Measurements from ENCODE around the gene GSK3A.

Gene GSK3A

DNA sequence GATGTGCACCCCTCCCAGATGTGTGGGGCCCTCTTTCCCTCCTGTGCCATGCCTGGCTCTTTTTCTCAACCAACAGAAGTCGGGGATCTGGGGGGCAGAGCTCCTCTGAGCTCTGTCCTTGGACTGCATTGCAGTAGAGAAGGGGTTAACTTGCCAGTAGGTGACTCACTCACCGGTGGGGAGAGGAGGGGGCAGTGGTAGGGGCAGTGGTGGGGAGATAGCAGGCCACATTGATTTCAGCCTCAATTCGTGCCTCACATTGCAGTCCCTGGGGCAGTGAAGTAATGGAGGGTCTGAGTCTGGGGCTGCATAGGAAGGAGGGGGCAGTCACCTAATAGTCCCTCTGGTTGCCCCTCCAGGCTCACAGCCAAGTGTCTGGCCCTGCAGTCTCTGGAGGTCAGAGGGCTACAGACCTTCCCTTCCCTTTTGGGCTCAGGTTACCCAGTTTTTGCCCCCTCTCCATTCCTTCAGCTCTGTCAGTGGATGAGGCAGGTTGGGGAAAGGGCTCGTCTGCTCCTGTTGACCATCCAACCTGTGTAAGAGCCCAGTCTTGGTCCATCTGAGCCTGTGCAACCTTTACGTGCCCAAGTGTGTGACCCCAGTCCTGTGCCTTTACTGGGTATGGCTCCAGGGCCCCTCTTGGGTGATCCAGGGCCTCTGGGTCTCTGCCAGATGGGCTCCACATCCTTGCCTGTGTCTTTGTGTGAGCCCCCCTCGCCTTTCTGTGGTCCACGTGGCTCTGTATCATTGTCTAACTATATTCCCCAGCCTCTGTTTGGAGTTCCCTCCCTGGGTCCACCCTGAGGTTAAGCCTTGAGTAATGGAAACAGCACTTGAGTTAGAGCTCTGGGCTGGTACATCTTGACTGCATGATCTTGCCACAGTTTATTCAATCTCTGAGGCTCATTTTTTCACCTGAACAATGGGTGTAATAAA, 39.7 kb upstream of the GSK3A start (continued):
- TF ChIP-seq, protein P1, sequence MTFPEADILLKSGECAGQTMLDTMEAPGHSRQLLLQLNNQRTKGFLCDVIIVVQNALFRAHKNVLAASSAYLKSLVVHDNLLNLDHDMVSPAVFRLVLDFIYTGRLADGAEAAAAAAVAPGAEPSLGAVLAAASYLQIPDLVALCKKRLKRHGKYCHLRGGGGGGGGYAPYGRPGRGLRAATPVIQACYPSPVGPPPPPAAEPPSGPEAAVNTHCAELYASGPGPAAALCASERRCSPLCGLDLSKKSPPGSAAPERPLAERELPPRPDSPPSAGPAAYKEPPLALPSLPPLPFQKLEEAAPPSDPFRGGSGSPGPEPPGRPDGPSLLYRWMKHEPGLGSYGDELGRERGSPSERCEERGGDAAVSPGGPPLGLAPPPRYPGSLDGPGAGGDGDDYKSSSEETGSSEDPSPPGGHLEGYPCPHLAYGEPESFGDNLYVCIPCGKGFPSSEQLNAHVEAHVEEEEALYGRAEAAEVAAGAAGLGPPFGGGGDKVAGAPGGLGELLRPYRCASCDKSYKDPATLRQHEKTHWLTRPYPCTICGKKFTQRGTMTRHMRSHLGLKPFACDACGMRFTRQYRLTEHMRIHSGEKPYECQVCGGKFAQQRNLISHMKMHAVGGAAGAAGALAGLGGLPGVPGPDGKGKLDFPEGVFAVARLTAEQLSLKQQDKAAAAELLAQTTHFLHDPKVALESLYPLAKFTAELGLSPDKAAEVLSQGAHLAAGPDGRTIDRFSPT (tag by site-specific recombination; IDR thresholded peaks at IDR 0.05): peak; percentile 65
- TF ChIP-seq, protein P2, sequence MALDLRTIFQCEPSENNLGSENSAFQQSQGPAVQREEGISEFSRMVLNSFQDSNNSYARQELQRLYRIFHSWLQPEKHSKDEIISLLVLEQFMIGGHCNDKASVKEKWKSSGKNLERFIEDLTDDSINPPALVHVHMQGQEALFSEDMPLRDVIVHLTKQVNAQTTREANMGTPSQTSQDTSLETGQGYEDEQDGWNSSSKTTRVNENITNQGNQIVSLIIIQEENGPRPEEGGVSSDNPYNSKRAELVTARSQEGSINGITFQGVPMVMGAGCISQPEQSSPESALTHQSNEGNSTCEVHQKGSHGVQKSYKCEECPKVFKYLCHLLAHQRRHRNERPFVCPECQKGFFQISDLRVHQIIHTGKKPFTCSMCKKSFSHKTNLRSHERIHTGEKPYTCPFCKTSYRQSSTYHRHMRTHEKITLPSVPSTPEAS (tag by site-specific recombination; IDR thresholded peaks at IDR 0.05): no peak
- no peak for TF ChIP-seq ZNF416 (tag by site-specific recombination; IDR thresholded peaks at IDR 0.05)
- no peak for TF ChIP-seq ZNF19 (tag by site-specific recombination; IDR thresholded peaks at IDR 0.05; ENCODE audit: low read depth)
- TF ChIP-seq HOXC10 (CRISPR knock-in tag; IDR thresholded peaks at IDR 0.05): no peak
- no peak for TF ChIP-seq ZNF311 (tag by site-specific recombination; IDR thresholded peaks at IDR 0.05; ENCODE audit: borderline replicate concordance)
- TF ChIP-seq SP2 (tag by site-specific recombination; IDR thresholded peaks at IDR 0.05): no peak
- peak; percentile 61 for TF ChIP-seq ZFHX2 (tag by site-specific recombination; conservative IDR thresholded peaks at IDR 0.05)
- no peak for TF ChIP-seq ZNF585B (tag by site-specific recombination; IDR thresholded peaks at IDR 0.05)
- TF ChIP-seq HOXA7 (CRISPR knock-in tag; IDR thresholded peaks at IDR 0.05; ENCODE audit: borderline replicate concordance): no peak
- TF ChIP-seq, protein P3, sequence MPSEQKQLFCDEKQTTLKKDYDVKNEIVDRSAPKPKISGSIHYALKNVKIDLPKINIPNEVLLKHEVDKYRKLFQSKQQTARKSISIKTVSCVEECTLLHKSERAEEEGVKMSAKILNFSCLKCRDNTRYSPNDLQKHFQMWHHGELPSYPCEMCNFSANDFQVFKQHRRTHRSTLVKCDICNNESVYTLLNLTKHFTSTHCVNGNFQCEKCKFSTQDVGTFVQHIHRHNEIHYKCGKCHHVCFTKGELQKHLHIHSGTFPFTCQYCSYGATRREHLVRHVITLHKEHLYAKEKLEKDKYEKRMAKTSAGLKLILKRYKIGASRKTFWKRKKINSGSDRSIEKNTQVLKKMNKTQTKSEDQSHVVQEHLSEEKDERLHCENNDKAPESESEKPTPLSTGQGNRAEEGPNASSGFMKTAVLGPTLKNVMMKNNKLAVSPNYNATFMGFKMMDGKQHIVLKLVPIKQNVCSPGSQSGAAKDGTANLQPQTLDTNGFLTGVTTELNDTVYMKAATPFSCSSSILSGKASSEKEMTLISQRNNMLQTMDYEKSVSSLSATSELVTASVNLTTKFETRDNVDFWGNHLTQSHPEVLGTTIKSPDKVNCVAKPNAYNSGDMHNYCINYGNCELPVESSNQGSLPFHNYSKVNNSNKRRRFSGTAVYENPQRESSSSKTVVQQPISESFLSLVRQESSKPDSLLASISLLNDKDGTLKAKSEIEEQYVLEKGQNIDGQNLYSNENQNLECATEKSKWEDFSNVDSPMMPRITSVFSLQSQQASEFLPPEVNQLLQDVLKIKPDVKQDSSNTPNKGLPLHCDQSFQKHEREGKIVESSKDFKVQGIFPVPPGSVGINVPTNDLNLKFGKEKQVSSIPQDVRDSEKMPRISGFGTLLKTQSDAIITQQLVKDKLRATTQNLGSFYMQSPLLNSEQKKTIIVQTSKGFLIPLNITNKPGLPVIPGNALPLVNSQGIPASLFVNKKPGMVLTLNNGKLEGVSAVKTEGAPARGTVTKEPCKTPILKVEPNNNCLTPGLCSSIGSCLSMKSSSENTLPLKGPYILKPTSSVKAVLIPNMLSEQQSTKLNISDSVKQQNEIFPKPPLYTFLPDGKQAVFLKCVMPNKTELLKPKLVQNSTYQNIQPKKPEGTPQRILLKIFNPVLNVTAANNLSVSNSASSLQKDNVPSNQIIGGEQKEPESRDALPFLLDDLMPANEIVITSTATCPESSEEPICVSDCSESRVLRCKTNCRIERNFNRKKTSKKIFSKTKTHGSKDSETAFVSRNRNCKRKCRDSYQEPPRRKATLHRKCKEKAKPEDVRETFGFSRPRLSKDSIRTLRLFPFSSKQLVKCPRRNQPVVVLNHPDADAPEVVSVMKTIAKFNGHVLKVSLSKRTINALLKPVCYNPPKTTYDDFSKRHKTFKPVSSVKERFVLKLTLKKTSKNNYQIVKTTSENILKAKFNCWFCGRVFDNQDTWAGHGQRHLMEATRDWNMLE (tag by site-specific recombination; conservative IDR thresholded peaks at IDR 0.05; ENCODE audit: low read depth): no peak; the same call in 1 of the 2 replicates
- no peak for TF ChIP-seq ZNF302 (tag by site-specific recombination; IDR thresholded peaks at IDR 0.05; ENCODE audit: low read depth)
- peak; percentile 85 for TF ChIP-seq BCL11A (tag by site-specific recombination; IDR thresholded peaks at IDR 0.05; ENCODE audit: low read depth)
- TF ChIP-seq, protein P4, sequence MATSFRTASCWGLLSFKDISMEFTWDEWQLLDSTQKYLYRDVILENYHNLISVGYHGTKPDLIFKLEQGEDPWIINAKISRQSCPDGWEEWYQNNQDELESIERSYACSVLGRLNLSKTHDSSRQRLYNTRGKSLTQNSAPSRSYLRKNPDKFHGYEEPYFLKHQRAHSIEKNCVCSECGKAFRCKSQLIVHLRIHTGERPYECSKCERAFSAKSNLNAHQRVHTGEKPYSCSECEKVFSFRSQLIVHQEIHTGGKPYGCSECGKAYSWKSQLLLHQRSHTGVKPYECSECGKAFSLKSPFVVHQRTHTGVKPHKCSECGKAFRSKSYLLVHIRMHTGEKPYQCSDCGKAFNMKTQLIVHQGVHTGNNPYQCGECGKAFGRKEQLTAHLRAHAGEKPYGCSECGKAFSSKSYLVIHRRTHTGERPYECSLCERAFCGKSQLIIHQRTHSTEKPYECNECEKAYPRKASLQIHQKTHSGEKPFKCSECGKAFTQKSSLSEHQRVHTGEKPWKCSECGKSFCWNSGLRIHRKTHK (tag by site-specific recombination; IDR thresholded peaks at IDR 0.05): no peak
- peak; percentile 86 for TF ChIP-seq ZEB2 (tag by site-specific recombination; IDR thresholded peaks at IDR 0.05)
- TF ChIP-seq, protein P5, sequence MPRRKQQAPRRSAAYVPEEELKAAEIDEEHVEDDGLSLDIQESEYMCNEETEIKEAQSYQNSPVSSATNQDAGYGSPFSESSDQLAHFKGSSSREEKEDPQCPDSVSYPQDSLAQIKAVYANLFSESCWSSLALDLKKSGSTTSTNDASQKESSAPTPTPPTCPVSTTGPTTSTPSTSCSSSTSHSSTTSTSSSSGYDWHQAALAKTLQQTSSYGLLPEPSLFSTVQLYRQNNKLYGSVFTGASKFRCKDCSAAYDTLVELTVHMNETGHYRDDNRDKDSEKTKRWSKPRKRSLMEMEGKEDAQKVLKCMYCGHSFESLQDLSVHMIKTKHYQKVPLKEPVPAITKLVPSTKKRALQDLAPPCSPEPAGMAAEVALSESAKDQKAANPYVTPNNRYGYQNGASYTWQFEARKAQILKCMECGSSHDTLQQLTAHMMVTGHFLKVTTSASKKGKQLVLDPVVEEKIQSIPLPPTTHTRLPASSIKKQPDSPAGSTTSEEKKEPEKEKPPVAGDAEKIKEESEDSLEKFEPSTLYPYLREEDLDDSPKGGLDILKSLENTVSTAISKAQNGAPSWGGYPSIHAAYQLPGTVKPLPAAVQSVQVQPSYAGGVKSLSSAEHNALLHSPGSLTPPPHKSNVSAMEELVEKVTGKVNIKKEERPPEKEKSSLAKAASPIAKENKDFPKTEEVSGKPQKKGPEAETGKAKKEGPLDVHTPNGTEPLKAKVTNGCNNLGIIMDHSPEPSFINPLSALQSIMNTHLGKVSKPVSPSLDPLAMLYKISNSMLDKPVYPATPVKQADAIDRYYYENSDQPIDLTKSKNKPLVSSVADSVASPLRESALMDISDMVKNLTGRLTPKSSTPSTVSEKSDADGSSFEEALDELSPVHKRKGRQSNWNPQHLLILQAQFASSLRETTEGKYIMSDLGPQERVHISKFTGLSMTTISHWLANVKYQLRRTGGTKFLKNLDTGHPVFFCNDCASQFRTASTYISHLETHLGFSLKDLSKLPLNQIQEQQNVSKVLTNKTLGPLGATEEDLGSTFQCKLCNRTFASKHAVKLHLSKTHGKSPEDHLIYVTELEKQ (tag by site-specific recombination; IDR thresholded peaks at IDR 0.05; ENCODE audit: borderline replicate concordance): no peak
- peak; percentile 6; the same call in 1 of the 2 replicates for TF ChIP-seq ZNF623 (tag by site-specific recombination; IDR thresholded peaks at IDR 0.05)
- peak; percentile 69; the same call in 1 of the 2 replicates for TF ChIP-seq ZNF561 (tag by site-specific recombination; IDR thresholded peaks at IDR 0.05; ENCODE audit: borderline replicate concordance)
- TF ChIP-seq ZNF433 (tag by site-specific recombination; IDR thresholded peaks at IDR 0.05; ENCODE audit: low read depth): no peak
- peak; percentile 74 for TF ChIP-seq ZNF324 (tag by site-specific recombination; IDR thresholded peaks at IDR 0.05)
- TF ChIP-seq GLIS1 (tag by site-specific recombination; IDR thresholded peaks at IDR 0.05): peak; percentile 56
- no peak for TF ChIP-seq ZNF350 (tag by site-specific recombination; IDR thresholded peaks at IDR 0.05)
- TF ChIP-seq OSR2 (tag by site-specific recombination; IDR thresholded peaks at IDR 0.05): peak; percentile 45; the same call in 1 of the 2 replicates
- TF ChIP-seq ZNF600 (tag by site-specific recombination; IDR thresholded peaks at IDR 0.05): no peak
- TF ChIP-seq ZNF701 (tag by site-specific recombination; IDR thresholded peaks at IDR 0.05): no peak
- peak; percentile 9; the same call in 1 of the 2 replicates for TF ChIP-seq BCL11B (tag by site-specific recombination; IDR thresholded peaks at IDR 0.05; ENCODE audit: low read depth)
